Skeletal muscle cell (primary cell): ENCODE results near the gene ZDHHC14.

Source experiments
- DNase-seq: peaks from one replicate; pipeline ENCODE4 v3.0.0-alpha.2; 2010; ENCODE audit warnings: low read depth
- H3K4me3 ChIP-seq: 2 replicates; pipeline ENCODE4 v1.5.1; 2011; ENCODE audit warnings: low read depth, mild to moderate bottlenecking, control low read depth, low read length, moderate library complexity

ZDHHC14 gene

GRCh38 chr6:157521362-157522335, 140.7 kb downstream of the ZDHHC14 start:
- no peak overlapping the region for H3K4me3 ChIP-seq
- DNase-seq = no peak

- H3K4me3 ChIP-seq = no peak overlapping the region
- no peak for DNase-seq
Observed at GRCh38 chr6:157522472-157522871, 141.5 kb downstream of the ZDHHC14 start.

- no peak for DNase-seq
- no peak overlapping the region for H3K4me3 ChIP-seq
Observed at GRCh38 chr6:157524735-157525134, 143.7 kb downstream of the ZDHHC14 start.

DNA sequence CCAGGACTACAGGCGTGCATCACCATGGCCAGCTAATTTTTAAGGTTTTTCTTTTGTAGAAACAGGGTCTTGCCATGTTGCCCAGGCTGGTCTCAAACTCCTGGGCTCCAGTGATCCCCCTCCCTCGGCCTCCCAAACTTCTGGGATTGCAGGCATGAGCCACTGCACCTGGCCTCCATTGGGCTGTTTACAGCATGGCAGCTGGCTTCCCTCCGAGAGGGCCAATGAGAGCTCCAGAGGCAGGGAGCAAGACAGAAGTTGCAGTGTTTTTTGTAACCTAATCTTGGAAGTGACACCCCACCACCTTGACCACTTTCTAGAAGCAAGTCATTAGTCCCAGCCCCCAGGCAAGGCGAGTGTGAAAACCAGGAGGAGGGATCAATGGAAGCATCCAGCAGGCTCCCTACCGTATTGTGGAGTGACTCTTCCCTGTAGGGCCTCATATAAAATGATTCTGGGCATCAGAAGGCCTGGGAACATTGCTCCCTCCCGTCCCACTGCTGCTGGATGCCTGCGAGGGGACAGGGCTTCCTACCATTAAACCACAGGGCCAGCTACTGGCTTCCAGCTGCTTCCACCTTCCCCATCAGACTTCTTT, 144.4 kb downstream of the ZDHHC14 start:
- H3K4me3 ChIP-seq = no peak overlapping the region
- no peak for DNase-seq

- H3K4me3 ChIP-seq = no peak overlapping the region
- no peak for DNase-seq
Observed at GRCh38 chr6:157525918-157526425, 145.0 kb downstream of the ZDHHC14 start.

DNA sequence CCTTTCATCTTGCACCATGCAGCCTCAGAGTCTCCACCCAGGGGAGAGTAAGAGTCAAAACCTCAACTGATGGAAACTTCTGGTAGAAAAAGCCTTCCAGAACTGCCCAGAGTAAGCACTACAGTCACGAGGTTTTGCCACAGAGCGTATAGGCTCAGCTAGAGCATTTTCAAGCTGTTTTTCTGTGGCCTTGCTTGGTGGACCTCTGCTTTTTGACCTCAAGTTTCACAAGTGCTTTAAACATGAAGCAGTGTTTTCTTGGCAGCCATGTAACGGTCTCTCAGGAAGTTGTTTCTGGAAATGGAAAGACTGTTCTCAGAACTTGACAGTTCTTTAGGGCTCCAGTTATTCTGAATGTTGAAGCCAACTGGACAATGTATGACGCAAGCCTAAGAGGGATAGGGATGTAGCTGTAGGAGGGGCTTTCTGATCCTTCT, 146.5 kb downstream of the ZDHHC14 start:
- peak; percentile 80 for DNase-seq

DNA sequence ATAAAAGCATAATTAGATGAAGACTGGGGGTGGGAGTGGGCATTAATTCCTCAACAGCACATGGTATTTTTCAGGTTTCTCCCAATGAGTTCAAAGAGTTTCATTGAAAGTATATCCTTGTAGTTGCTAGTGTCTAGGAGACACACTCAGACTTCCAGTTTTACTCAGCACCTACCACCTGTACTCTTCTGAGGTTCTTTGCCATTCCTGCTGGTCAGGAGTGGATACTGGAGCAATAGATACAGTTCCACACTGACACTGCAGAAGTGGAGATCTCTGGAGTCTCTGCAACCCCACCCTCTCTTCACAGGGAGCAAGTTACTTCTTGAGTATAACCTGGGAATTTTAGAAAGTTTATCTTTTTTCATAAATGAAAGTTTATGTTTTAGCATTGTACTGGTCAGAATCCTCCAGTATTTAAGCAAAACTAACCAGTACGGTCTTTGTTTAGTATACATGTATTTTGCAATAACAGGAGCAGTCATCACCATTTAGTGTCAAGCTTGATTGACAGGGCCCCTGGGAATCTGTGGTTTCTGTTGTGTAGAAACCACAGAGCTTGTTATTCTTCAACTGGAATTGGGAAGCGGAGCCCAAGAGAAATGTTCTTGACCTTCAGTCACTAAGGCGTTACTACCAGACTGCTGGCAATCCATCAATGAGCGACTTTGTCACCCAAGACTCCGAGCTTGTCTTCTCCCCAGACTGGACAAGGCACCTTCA, 148.1 kb downstream of the ZDHHC14 start:
- peak; percentile 81 for DNase-seq

More for the DNA sequence above, 146.5 kb downstream of the ZDHHC14 start:
- H3K4me3 ChIP-seq = no peak overlapping the region

DNA sequence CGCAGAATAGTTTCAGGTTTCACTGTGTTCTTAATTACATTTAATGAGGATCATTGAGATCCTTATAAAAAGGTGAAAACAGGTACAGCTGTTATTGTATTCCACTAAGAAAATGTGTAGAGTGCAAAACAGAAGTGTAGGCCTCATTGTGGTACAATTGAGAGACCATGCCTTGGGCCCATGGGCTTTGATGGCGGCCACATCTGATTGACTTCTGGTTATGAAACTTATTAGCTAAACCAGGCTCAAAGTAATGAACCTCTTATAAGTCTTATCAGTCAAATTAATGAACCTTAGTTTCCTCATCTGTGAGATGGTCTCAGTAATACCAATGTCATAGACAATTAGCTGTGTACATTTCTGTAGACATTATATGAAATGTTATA, 148.7 kb downstream of the ZDHHC14 start:
- DNase-seq = no peak
- H3K4me3 ChIP-seq = no peak overlapping the region

More for the DNA sequence above, 148.1 kb downstream of the ZDHHC14 start:
- no peak overlapping the region for H3K4me3 ChIP-seq

DNA sequence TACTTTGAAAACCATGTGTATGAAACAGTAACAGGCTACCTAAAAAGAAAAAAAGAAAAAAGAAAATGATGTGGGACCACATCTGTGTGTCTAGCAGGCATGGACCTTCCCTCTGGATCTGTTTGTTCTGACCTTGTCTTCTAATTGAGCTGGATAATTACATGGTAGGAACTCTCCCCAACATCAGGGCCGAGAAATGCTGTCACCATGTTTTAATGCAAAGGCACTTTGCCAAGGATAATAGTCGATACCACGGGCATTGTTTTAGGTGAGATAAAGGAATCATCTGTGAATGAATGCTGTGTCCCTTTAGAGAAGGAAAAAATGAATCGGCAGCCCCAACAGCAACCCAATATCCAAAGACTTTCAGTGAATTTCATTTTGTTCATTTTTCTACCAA, 149.1 kb downstream of the ZDHHC14 start:
- no peak for DNase-seq
- no peak overlapping the region for H3K4me3 ChIP-seq

- no peak overlapping the region for H3K4me3 ChIP-seq
- DNase-seq = no peak
Observed at GRCh38 chr6:157530724-157531168, 149.8 kb downstream of the ZDHHC14 start.

GRCh38 chr6:157531169-157531985, 150.4 kb downstream of the ZDHHC14 start:
- DNase-seq = no peak
- H3K4me3 ChIP-seq = no peak overlapping the region

- no peak for DNase-seq
- H3K4me3 ChIP-seq = no peak overlapping the region
Observed at GRCh38 chr6:157531986-157532365, 151.0 kb downstream of the ZDHHC14 start.

DNA sequence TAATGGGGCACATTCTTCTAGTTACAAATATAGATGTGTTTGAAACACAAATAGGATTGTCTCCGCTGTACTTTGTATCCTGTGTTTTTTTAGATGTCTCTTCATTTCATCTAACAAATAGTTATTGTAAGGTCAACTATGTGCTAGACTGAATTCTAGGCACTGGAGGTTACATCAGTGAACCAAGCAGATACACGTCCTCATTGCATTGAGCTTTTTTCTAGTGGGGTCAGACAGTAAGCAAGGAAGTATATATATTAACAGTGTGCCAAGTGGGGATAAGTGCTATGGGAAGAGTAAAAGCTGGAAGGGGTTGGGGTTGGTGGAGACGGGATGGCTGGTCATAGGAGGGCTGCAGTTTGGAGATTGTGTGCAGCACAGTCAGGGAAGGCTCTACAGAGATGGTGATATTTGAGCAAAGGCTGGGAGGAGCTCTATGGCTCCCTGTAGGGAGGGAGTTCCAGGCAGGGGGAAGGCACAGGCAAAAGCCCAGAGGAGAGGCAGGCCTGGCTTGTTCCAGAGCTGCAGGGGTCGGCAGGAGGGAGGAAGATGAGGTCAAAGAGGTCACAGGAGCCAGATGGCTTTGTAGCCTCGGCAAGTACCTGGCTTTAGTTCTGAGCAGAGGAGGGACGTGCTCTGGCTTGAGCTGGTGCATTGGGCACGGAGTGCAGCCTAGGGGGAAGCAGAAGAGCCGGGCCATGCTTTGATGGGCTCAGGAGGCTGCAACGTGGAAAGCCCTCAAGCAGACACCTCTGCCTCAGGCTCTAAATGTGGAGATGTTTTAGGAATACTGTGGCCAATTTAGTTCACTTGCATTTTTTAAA, 152.3 kb downstream of the ZDHHC14 start:
- no peak for DNase-seq

GRCh38 chr6:157534134-157534871, 153.3 kb downstream of the ZDHHC14 start:
- no peak overlapping the region for H3K4me3 ChIP-seq
- no peak for DNase-seq

More for the DNA sequence above, 152.3 kb downstream of the ZDHHC14 start:
- no peak overlapping the region for H3K4me3 ChIP-seq

GRCh38 chr6:157534977-157535339, 154.0 kb downstream of the ZDHHC14 start:
- H3K4me3 ChIP-seq = no peak overlapping the region
- no peak for DNase-seq

GRCh38 chr6:157535340-157536222, 154.6 kb downstream of the ZDHHC14 start:
- H3K4me3 ChIP-seq = no peak overlapping the region
- peak; percentile 65 for DNase-seq

DNA sequence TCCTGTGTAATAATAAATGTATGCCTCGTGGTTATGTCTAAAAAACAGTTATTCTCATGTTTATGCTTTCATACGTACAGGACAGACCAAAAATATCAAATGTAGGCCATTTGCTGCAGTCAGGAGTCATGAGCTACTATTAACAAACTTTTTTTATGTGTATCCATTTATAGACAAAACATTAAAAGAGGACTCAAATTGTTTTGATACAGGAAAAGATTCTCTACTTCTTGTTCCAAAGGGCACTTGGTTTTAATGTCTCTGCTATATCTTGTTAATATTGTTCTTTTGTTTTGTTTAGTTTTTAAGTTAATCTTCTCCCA, 155.2 kb downstream of the ZDHHC14 start:
- no peak overlapping the region for H3K4me3 ChIP-seq

More for the DNA sequence above, 155.2 kb downstream of the ZDHHC14 start:
- DNase-seq = no peak
